Glomerular endothelial cell (primary cell): ENCODE measurements around the gene HOMER1. TPM values are rescaled to one million over a fixed set of nuclear protein-coding genes. Genes with fewer than 3 reads are reported as not detected.

Source experiments
- DNase-seq: peaks from one replicate; pipeline ENCODE4 v3.0.0-alpha.2; 2011; ENCODE audit warnings: low read depth, low spot score; ENCODE audit errors: extremely low read depth
- total RNA-seq: library from RNA; depleted of rRNA; stranded (reverse); fragments of >200 nt; gene quantifications from 2 replicates; pipeline ENCODE4 v1.2.3, GENCODE V29; 2015

HOMER1 gene, protein sequence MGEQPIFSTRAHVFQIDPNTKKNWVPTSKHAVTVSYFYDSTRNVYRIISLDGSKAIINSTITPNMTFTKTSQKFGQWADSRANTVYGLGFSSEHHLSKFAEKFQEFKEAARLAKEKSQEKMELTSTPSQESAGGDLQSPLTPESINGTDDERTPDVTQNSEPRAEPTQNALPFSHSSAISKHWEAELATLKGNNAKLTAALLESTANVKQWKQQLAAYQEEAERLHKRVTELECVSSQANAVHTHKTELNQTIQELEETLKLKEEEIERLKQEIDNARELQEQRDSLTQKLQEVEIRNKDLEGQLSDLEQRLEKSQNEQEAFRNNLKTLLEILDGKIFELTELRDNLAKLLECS
- total RNA-seq: 2.7 and 4.7 TPM in 2 replicates

DNA sequence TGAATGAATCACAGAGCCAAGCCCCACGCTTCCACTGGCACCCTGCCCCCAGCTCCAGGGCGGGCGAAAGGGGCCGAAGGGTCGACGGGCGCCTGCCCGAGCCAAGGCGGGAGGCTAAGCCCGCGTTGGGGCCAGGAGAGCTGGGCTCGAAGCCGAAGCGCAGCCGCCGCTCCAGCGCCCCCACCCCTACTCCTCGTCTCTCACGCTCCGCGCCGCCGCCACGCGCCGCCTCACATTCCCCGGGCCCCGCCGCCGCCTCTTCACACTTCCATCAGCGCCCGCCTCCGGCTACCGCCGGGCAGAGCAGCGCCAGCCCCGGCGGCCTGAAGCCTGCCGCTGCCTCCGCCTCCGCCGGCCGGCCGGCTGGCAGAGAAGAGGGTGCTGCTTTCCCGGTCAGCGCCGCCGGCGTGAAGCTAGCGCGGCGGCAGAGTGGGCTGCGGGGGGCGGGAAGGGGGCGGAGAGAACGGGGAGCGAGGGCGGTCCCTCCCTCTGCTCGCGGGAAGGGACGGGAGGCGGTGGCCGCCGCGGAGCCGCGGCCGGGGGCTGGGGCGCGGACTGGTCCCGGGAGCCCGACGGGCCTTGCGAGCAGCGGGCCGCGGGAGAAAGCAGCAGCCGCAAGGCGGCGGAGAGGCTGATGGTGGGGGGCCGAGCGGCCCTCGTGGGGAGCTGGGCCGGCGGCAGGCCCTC is at the start of gene HOMER1:
Gene HOMER1 (minus strand): TSS at position 431 of the 687 bp plus-strand sequence. CDS start 1,360 bp downstream, outside the sequence.
- DNase-seq: no peak

DNA sequence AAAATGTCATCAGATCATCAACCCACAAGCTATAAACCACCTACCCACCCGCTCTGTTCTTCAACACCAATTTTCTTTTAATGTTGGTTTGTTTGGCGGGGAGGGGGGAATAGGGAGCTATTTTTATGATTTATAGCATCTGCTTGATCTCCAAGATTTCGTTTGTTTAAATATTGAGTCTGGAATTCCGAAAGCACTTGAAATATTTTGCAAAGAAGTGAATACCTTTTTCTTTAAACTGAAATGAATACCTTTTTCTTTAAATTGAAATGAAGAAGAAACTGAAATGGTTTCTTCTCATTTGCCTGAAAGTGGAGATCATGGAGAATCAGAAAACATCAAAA is 49.3 kb upstream of the HOMER1 start:
- no peak for DNase-seq

DNA sequence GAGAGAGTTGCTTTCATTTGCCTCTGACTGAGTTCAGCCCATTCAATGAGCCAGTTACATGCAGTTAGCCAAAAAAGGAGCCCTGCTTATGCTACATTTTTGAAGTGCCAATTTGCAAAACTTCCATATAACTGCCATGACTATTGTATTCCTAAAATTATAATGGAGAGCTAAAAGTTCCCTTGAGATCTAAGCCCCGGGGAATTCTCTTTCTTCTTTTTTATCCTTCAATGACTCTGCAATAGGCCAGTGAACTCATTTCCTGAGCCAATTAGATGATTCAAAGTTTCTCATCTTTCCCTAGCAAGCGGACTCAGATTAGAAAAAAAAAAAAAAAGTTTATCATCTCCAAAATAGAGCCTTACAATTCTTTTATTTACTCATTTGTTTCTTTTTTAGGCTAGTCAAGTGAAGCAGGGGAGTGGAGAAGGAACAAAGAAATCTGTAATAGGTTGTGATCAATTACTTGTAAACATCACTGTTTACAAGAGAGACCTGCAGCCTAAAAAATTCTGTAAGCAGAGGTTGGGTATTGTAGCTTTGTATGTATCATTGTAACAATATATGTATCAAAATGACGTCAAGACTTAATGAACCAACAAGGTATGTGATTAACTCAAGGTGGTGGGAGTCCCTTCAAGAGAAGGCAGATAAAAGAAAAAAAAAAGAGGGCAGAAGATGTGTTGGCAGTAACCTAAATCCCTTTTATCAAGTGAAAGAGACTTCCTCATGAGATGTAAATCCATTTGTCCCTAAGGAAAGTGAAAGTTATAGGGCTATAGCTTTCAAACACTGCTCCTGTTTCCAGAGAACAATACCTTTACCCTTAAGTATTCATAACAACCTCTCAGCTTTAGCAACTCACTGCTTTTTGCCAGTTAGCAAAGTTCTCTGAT is 48.7 kb upstream of the HOMER1 start:
- no peak for DNase-seq

DNA sequence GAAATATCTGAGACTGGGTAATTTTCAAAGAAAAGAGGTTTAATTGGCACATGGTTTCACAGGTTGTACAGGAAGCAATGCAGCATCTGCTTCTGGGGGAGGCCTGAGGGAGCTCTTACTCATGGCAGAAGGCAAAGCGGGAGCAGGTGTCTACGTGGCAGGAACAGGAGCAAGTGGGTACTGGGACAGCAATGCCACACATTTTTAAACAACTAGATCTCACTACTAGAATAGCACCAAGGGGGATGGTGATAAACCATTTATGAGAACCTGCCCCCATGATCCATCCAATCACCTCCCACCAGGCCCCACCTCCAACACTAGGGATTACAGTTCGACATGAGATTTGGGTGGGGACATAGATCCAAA is 47.6 kb upstream of the HOMER1 start:
- DNase-seq: no peak

DNA sequence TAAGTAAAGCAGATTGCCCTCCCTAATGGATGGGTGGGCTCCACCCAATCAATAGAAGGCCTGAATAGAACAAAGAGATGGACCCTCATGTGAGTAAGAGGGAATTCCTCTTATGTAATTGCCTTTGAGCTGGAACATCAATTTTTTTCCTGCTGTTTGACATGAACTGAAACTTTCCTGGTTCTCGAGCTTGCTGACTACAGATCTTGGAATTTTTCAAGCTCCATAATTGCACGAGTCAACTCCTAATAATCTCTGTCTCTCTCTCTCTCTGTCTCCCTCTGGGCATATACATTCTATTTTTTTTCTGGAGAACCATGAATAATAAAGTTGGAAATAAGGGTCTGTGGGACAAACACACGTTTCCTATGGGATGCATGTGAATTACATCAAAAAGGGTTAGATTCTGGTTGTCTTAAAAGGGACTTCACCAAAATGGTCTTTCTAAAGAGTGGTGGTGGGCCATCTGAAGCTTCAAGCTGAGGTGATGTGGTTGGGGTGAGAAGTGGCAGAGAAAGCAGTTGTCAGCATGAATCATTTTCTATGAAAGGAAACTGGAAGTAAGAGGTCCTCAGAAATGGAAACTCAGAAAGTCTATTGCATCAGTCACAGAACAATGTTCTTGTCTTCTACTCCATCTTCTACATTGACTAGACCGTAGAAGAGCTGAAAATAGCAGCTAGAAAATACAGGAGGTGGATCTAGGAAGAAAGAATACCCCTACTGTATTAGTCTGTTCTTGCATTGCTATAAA is 47.0 kb upstream of the HOMER1 start:
- no peak for DNase-seq

DNA sequence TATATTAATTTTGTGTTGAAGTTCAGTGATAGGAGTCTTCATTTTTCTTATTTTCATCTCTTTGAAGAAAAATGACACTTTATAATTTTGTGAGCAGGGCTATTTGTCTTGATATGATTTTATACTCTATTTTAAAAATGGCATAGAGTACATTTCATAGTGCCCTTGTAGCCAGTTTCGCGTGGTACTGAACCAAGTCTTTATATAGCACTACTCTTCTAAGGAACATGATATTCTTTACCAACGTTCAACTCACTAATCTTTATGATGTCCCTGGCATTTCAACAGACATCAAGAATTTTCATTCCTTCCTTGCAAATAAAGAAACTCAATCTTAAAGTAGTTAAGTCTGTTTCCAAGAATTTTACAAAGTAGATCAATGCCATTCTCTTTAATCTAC is 41.5 kb upstream of the HOMER1 start:
- DNase-seq: no peak

DNA sequence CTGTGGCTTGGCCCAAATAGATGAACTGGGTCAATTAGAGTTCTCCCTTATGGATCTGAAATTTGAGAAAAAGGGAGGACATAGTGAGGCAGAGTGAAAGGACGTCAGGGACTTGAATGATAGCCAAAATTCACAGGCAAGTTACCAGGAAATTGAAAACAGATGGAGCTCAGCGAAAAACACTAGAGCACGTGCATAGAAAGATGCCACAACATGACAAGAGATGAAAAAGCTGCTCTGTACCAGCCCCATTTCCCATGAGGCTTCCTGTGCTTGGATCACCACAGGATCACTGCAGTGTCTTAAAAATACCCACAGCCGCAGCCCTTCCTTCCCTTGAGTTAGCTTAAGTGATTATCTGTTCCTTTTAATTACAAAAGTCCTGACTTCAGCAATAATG is 39.0 kb upstream of the HOMER1 start:
- DNase-seq: no peak

DNA sequence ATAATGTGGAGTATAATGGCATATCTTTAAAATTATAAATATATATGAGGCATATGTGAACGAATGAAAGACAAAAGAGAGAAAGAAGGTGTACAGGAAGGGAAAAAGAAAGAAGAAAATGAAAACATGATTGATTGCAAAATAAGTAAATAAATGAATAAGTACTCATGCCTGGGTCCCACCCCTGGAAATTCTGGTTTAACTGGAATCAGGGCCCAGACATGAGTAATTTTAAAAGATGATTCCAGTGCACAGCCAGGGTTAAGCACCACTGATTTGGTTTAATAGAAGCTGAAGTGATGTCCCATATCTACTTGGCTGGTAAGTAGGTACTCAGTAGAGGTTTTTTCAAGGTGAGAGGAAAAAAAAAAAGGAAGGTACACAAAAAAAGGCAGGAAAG is 34.0 kb upstream of the HOMER1 start:
- DNase-seq: no peak

DNA sequence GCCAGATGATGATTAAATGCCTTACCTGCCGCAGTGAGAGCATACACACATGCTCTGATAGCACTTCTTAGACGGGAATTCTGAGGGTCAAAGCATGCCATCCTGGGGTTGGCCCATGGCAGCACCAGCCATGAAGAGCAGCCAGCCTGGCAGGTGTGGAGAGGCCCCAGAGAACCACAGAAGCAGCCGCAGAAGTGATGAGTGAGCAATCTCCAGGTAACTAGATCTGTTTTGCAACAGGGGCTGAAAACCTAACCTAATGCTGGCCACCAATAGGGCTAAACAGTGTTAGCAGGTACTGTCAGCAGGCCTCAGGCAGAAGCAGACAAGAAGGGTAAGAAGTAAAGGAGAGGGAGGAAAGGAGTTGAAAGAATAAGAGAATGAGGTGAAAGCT is 33.5 kb upstream of the HOMER1 start:
- DNase-seq: no peak

DNA sequence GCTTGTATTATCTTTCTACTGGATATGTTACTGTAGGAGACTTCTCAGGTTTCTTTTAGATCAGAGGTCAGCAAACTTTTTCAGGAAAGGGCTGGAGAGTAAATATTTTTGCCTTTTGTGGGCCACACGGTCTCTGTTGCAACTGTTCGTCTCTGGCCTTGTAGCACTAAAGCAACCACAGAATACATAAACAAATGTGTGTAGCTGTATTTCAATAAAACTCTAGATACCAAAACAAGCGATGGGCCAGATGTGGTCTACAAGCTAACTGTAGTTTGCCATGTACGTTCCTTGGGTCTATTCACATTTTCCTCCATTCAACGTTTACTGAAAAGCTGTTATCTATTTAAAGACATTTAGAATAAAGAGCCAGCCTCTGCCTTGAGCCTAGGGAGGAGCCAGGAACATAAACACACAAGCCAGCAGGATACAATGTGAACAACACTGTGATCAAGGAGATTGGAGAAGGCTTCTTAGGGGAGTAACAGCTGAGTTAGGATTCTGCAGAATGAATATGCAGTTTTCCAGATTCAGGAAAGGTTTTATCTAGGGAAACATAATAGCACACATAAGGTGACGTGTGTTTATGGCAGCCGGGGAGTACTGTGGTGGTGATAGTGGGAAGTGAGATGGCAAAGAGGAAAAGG is 33.0 kb upstream of the HOMER1 start:
- no peak for DNase-seq

DNA sequence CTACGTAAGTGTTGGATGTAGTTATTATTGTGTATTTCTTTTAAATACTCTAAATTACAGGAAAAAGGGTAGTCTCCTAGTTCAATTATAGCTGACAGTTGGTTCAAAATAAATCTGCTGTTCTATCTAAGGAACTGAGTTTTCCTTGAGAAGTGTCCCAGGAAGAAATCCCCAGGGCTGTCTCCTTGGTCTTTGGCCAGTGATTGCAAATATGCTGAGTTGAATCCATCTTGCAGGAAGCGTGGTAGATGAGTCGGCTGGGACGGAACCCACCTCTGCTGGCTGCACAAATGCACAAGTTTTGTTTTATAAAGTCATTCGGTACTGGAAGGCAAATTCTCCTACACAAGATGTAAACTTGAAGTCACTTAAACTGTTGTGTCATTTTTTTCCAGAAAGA is 30.2 kb upstream of the HOMER1 start:
- no peak for DNase-seq

DNA sequence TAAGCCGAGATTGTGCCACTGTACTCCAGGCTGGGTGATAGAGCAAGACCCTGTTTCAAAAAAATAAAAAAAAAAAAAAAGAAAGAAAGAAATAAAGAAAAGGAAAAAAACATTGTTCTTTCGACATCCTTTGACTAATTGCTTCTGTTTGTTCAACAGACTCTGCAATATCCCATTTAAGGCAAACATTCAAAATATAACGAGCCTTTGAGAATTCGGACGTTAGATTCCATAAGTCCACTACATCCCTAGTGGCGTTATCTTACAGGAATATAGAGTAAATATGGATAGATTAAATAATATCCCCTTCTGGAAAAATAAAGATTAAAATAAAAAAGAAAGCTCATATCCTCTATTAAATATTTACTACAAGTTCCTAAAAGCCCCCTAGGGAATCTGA is 27.0 kb upstream of the HOMER1 start:
- no peak for DNase-seq

DNA sequence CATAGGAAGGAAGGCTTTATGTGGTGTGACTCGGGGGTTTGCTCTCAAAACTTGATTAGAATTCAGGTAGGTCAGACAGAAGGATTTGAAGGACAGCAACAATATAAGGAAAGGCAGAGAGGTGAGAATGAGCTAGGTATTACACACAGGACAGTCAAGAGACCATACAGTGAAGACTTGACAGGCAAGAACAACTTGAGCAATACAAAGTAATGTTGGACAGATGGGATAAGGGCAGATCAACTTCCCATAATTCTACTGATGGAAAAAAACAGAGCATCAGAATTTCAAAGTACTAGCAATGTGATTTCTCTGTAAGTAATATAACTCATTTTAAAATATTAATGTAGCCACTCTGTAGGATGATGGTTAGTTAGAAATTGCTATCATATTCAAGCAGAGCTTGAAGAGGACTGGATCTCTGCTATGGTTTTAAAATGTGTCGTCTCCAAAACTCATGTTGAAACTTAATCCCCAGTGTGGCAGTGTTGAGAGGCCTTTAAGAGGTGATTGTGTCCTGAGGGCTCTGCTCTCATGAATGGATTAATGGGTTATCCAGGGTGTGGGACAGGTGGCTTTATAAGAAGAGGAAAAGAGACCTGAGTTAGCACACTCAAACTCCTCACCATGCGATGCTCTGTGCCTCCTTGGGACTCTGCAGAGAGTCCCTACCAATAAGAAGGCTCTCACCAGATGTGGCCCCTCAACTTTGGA is 22.4 kb upstream of the HOMER1 start:
- DNase-seq: no peak

DNA sequence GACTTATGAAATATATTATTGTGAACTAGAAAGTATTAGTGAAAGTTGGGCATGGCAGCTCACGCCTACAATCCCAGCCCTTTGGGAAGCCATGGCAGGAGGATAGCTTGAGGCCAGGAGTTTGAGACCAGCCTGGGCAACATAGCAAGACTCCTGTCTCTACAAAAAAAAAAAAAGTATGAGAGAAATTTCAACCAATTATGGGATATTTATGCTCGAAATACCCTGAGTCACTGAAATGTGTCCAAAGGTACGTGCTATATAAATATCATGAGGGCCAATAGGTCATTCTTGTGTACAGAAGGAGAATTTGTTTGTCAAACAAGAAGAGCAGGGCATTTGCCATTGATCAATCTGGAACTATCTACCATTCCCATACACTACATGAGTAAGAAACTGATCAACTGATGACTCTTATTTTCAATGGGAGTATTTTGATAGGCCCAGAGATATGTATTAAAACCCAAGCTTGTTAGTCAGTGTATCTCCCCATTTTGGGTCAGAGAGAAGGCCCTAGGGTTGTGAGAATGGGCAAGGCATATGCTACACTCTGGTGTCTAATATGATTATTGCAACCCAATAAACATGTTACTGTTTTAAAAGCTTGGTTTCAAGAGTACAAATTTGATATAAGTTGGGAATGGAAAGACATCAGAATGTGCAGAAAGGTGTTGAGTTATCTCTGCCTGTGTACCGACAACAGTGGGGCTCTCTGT is 21.7 kb upstream of the HOMER1 start:
- DNase-seq: no peak

DNA sequence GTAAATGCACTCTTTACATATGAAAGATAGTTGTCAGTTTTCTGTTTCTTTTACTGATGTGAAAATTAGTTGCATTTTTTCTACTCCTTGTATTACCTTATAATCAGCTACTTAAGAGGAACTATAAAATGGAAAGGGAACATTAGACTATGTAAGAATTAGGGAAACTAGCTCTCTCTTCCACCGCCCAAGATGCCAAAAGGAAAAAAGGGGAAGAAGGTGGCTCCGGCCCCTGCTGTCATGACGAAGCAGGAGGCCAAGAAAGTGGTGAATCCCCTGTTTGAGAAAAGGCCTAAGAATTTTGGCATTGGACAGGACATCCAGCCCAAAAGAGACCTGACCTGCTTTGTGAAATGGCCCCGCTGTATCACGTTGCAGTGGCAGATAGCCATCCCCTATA is 15.2 kb upstream of the HOMER1 start:
- no peak for DNase-seq

DNA sequence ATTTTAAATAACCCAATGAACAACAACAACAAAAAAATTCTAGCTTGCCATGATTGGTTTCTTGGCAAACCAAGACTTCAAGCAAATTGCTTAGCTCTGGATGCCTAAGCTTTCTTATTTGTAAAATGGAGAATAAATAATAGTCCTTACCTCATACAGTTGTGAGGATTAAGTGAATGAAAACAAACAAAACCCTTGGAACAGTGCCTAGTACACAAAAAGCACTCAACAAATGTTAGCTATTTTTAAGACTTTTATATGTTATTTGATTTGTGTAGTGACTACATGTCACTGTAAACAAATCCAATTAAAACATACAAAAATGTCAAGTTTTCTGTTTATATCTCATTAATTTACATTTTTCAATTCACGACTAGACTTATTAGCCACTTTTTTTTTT is 13.5 kb upstream of the HOMER1 start:
- no peak for DNase-seq

DNA sequence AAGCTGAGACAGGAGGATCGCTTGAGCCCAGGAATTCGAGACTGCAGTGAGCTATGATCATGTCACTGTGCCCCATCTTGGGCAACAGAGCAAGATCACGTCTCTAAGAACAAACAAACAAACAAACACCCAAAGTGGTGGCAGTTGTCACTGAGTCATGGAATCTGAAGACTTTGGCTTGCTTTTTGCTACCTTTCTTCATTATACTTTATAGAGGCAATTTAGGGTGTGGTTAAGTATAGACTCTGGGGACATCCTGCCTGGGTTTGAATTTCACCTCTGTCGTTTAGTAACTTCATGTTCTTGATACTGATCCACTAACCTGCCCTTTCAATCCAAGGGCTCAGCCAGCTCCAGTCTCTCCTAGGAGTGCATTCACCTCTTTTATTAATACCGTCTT is 13.0 kb upstream of the HOMER1 start:
- no peak for DNase-seq

DNA sequence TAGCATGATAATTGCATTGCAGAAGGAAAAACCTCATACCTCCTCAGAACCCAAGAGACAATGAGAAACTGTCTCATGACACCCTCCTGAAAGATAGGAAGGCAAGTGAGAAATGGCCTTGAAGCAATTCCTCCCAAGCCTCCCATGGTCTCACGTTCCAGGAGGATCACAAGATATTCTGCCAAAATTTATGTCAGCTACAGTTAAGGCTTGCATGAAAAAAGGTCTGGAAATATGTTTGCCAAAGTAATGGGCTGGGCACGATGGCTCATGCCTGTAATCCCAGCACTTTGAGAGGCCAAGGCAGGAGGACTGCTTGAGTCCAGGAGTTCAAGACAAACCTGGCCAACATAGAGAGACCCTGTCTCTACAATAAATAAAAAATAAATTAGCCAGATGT is 12.6 kb upstream of the HOMER1 start:
- no peak for DNase-seq

DNA sequence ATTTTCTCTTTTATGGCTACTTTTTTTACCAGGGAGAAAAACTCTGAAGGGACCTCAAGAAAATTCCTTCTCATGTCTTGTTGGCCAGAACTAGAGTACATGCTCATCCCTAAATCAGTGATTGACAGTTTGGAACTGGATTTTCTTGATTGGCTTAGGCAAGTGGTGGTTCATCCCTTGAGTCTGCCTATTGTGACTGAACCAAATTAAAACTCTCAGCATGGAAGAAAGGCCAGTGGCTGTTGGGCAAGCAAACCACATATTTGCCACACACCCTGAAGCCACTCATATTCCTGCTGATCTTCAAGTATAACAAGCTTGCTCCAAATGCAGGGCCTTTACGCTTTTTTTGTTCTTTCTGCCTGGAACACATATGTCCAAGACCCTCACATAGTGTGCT is 7.2 kb upstream of the HOMER1 start:
- DNase-seq: no peak
